ENCODE results near the gene RTN4IP1.

GRCh38 chr6:106671651-106672050 is 42.4 kb upstream of the RTN4IP1 start:
- TF ChIP-seq CTCF (IDR thresholded peaks at IDR 0.05; ENCODE audit: low read length) (no peak), EZH2 (optimal IDR thresholded peaks at IDR 0.05; ENCODE audit: low read depth, low read length) (no peak), EZH2phosphoT487 (IDR thresholded peaks at IDR 0.05; ENCODE audit: low read length) (no peak)

Data from MM.1S (cell line).